HEK293T (cell line): Measurements from ENCODE around the gene WRAP73.

Source experiments
- ARNT ChIP-seq: fragments of 450-650 bp; IDR thresholded peaks from 2 replicates; pipeline ENCODE4 v1.6.1; 2017; ENCODE audit warnings: mild to moderate bottlenecking
- BHLHE40 ChIP-seq: fragments of 450-650 bp; IDR thresholded peaks from 2 replicates; pipeline ENCODE4 v1.6.1; 2016; ENCODE audit warnings: mild to moderate bottlenecking, moderate library complexity, borderline replicate concordance
- CTBP1 ChIP-seq: fragments of 450-650 bp; IDR thresholded peaks from 2 replicates; pipeline ENCODE4 v1.6.1; 2016; ENCODE audit warnings: borderline replicate concordance
- ELF4 ChIP-seq: fragments of 450-650 bp; IDR thresholded peaks from 2 replicates; pipeline ENCODE4 v1.6.1; 2017; ENCODE audit warnings: antibody characterized with exemption
- FOXA1 ChIP-seq: fragments of 450-650 bp; IDR thresholded peaks from 2 replicates; pipeline ENCODE4 v1.6.1; 2016; ENCODE audit warnings: mild to moderate bottlenecking
- FOXM1 ChIP-seq: fragments of 450-650 bp; IDR thresholded peaks from 2 replicates; pipeline ENCODE4 v1.6.1; 2017; ENCODE audit warnings: mild to moderate bottlenecking, borderline replicate concordance
- NFRKB ChIP-seq: fragments of 450-650 bp; IDR thresholded peaks from 2 replicates; pipeline ENCODE4 v1.6.1; 2016; ENCODE audit warnings: mild to moderate bottlenecking, moderate library complexity
- SP1 ChIP-seq: fragments of 450-650 bp; IDR thresholded peaks from 2 replicates; pipeline ENCODE4 v1.6.1; 2017
- TF ChIP-seq, protein P1 (sequence below): fragments of 450-650 bp; IDR thresholded peaks from 2 replicates; pipeline ENCODE4 v1.6.1; 2016

- TF ChIP-seq SP1 (no peak), FOXM1 (no peak), NFRKB (no peak), ELF4 (no peak), FOXA1 (no peak), BHLHE40 (no peak), CTBP1 (no peak), ARNT (no peak)
- TF ChIP-seq, protein P1, sequence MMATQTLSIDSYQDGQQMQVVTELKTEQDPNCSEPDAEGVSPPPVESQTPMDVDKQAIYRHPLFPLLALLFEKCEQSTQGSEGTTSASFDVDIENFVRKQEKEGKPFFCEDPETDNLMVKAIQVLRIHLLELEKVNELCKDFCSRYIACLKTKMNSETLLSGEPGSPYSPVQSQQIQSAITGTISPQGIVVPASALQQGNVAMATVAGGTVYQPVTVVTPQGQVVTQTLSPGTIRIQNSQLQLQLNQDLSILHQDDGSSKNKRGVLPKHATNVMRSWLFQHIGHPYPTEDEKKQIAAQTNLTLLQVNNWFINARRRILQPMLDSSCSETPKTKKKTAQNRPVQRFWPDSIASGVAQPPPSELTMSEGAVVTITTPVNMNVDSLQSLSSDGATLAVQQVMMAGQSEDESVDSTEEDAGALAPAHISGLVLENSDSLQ, result no peak
Observed at GRCh38 chr1:3673381-3674099, 23.6 kb upstream of the WRAP73 start.
